GM08714 (cell line): ENCODE results near the gene RBM25.

Experiments
- H3K4me3 ChIP-seq: fragments of 200-500 bp; sonication (Bioruptor generic); 2 replicates; pipeline ENCODE4 v1.5.1; 2014; ENCODE audit warnings: mild to moderate bottlenecking, low read length, inconsistent platforms
- ZNF274 ChIP-seq: IDR thresholded peaks from 2 replicates; pipeline ENCODE4 v1.6.1; 2012; ENCODE audit warnings: mild to moderate bottlenecking, low read depth, low read length

RBM25 gene

GRCh38 chr14:73057944-73058223 is 450 bp upstream of the RBM25 start:
- no peak for TF ChIP-seq ZNF274
- H3K4me3 ChIP-seq: peak overlapping the region; percentile 58

- peak overlapping the region; percentile 83 for H3K4me3 ChIP-seq
- no peak for TF ChIP-seq ZNF274
Measured at GRCh38 chr14:73058922-73059673, 764 bp downstream of the RBM25 start.

DNA sequence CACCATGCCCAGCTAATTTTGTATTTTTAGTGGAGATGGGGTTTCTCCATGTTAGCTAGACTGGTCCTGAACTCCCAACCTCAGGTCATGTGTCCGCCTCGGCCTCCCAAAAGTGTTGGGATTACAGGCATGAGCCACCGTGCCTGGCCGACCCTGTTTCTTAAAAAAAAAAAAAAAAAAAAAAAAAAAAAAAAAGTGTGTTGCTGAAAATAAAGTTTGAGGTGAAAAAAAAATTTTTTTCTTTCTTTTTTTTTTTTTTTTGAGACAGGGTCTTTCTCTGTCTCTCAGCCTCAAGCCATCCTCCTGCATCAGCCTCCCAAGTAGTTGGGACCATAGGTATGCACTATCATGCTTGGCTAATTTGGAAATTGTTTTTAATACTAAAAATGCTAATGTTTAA is 11.3 kb downstream of the RBM25 start:
- H3K4me3 ChIP-seq: no peak overlapping the region
- TF ChIP-seq ZNF274: no peak

DNA sequence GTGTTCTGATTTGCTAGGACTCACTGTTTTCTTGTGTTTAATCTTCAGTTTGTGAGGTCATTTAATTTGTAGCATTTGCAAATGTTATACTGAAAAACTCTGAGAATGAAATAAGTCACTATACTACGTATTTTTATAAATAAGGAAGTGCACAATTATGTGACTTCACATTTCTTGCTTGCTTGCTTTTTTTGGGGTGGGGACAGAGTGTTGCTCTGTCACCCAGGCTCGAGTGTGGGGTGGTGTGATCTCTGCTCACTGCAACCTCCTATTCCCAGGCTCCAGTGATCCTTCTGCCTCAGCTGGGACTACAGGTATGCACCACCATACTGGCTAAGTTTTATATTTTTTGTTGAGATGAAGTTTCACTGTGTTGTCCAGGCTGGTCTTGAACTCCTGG is 32.7 kb downstream of the RBM25 start:
- no peak overlapping the region for H3K4me3 ChIP-seq
- no peak for TF ChIP-seq ZNF274

DNA sequence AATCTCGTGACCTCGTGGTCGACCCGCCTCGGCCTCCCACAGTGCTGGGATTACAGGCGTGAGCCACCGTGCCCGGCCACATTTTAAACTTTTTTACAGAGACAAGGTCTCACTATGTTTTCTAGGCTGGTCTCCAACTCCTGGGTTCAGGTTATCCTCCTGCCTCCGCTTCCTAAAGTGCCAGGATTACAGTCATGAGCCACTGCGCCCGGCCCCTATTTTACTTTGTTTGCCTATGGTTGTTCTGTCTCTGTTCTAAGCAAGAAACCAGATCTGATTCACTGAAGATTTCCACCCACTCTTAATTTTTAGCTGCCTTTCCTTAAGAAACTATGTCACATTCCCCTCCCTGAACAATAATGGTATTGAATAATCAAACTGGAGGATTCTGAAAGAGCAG is 39.1 kb downstream of the RBM25 start:
- no peak for TF ChIP-seq ZNF274

GRCh38 chr14:73100334-73100733 is 42.0 kb downstream of the RBM25 start:
- no peak overlapping the region for H3K4me3 ChIP-seq
- no peak for TF ChIP-seq ZNF274

More for the DNA sequence above, 39.1 kb downstream of the RBM25 start:
- H3K4me3 ChIP-seq: no peak overlapping the region

- TF ChIP-seq ZNF274: no peak
Measured at GRCh38 chr14:73102806-73103497, 44.6 kb downstream of the RBM25 start.

GRCh38 chr14:73105050-73105449 is 46.7 kb downstream of the RBM25 start:
- H3K4me3 ChIP-seq: no peak overlapping the region
- no peak for TF ChIP-seq ZNF274

More at GRCh38 chr14:73102806-73103497, 44.6 kb downstream of the RBM25 start:
- no peak overlapping the region for H3K4me3 ChIP-seq

GRCh38 chr14:73105727-73106126 is 47.4 kb downstream of the RBM25 start:
- no peak overlapping the region for H3K4me3 ChIP-seq
- TF ChIP-seq ZNF274: no peak

DNA sequence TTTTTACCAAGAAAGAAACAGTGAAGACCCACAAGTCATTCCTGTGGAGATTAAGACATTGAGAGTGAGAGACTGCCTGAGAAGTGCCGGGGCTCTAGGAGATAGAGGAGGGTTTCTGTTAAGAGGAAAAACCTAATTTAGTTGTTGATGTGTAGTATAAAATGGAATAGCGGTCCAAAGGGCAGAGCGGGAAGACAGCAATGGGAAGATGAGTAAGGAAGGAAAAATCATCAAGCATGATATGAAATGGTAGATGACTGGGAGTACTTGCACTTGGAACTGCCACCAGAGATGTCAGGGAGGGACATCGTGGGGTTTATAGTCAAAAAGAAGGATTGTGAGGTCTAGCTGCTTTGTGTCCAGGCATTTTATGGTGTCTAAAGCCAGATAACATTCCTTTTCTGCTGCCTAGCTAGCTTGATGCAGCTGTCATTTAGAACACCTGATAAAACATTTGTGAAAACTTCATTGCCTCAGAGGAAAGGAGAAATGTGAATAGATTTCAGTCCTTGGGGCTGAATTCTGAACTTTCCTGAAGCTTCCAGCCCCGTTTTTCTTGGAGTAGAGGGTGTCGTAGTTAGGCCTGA is 57.8 kb downstream of the RBM25 start:
- no peak for TF ChIP-seq ZNF274
- no peak overlapping the region for H3K4me3 ChIP-seq

- no peak for TF ChIP-seq ZNF274
Measured at GRCh38 chr14:73124180-73124894, 66.0 kb downstream of the RBM25 start.

DNA sequence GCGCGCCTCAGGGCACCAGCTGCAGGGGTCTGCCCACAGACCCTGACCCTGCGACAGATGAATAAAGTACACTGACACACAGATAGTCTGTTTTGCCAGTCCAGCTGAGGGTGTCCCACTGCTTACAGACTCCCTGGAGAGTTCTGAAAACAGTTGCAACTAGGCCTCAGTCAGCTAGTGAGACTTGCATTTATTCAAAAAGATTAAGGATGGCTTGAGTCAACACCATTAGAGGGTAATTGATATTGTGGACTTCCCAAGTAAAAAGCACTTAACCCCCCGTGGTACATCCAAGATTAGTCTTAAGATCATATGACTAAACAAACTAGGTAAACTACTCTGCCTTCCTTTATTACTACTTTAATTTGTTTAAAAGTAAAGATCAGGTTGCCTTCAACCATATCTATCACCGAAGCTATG is 66.8 kb downstream of the RBM25 start:
- H3K4me3 ChIP-seq: no peak overlapping the region
- no peak for TF ChIP-seq ZNF274

More at GRCh38 chr14:73124180-73124894, 66.0 kb downstream of the RBM25 start:
- H3K4me3 ChIP-seq: no peak overlapping the region

DNA sequence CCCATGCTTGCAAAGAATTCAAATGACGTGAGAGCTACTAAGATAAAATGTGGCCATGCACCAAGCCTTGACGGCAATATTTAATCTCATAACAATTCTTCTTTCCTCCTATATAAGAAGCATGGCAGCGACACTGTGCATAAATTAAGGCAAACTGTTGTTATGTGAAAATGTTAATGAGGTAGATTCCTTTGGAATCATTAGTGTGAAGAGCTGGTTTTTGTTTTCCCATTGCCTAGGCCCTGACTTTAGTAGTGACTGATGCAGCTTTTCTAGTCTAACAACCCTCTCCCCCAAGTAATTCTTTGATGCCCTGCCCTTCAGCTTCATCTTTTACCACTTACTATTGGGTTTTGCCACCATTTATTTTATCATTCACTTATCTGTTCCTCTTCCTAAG is 67.4 kb downstream of the RBM25 start:
- H3K4me3 ChIP-seq: no peak overlapping the region
- TF ChIP-seq ZNF274: no peak

GRCh38 chr14:73133795-73134194 is 75.5 kb downstream of the RBM25 start:
- TF ChIP-seq ZNF274: no peak
- no peak overlapping the region for H3K4me3 ChIP-seq

GRCh38 chr14:73136085-73136386 is 77.7 kb downstream of the RBM25 start:
- H3K4me3 ChIP-seq: peak overlapping the region; percentile 43; the same call in 1 of the 2 replicates
- no peak for TF ChIP-seq ZNF274
